GM21576 (cell line): ENCODE results near the gene NCAM1.

Experiments used
- ATAC-seq: cut with Tn5 transposase; IDR thresholded peaks from one replicate; pipeline ENCODE4 v1.9.1; 2021; ENCODE audit warnings: mild to moderate bottlenecking, moderate library complexity; ENCODE audit not compliant: unreplicated experiment

The NCAM1 gene

DNA sequence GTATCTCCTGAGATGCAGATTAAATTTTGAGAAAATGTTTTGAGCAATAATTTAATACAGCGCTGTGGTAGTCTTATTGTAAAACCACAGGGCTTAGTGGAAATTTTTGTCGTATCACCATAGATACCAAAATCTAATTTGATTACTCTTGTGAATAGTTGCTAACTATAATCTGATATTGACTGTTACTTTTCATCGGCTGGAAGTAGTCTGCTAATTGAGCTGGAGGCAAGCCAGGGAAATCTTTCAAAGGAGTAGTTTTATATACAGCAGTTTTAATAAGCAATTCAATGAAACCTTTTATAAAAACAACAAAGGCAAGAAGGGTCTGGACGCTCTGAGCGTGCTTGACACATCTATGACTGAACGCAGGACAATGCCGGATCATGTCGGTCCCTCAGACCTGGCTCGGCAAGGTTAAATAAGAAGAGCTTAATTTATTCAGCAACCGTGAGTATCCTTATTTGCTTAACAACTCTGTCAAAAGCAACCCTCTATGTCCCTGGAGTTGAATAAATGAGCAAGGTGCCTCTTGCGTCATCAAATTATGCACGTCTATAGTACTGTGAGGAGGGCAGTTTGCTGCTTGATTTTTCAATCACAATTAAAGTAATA lies 121.2 kb downstream of the NCAM1 start:
- ATAC-seq: no peak

DNA sequence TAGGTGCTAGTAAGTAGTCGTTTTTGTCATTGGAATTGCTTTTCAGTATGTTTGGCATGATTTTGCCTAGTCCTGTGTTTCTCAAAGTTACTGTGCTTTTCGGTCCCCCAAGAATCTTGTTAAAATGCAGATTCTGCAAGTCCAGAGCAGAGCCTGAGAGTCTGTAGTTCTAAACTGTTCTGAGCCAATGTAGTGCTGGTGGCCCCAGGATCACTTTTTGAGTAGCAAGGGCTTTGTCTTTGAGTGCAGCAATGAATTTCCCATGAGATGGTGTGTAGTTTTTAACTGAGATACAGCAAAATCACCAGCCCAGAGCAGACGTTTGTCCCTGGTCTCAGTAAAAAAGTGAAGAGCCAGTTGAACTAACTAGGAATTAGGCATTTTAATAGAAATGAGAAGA lies 122.4 kb downstream of the NCAM1 start:
- no peak for ATAC-seq

DNA sequence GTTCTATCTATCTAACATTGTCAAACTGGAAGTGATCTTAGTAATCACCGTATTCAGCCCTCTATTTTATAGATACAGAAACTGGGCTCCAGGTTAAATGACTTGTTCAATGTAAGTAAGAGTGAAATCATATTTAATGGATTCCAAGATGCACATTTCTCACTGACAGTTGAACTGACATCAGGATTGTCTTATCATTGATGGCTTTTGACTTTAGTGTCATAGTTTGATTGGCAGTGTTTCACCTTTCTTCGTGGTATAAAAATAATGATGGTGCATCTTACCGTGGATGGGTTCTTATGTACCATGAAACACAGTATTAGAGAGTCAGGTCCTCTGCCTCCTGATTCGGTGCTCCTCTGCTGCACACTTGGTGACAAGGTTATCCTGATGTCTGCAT lies 123.1 kb downstream of the NCAM1 start:
- no peak for ATAC-seq

DNA sequence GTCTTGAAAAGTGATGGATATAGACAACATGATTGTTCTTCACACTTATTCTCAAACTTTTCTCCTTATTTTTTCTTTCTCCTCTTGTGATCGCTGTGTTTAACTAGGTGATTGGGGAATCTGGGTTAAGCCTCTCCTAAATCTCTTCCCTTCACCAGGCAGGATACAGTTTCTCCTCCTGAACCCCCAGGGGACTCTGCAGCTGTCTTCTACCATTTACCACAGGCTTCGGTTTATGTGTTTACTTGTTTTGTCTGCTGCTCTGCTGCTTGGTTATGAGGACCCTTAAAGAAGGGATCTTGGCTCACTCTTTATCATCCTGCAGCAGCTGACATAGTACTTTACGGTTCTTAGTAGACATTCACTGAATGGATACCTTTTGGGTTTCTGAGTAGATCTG lies 124.2 kb downstream of the NCAM1 start:
- ATAC-seq: no peak

DNA sequence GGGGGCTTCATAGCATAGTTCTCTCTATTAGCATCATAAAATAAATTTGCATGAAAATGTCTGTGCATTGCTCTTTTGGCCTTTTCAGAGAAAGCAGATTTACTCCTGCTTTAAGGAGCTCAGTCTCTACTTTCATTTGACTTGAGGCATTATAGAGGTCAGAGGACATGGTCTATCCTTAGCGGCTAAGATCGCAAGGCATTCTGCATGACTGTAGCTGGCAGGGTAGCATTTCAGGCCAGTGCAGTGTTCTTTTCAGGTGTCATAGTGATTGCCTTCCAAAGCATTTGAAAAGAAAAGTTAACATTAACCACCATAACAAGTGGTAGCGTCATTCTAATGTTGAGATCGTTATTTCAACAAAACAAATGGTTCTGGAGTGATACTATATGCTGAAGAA lies 126.5 kb downstream of the NCAM1 start:
- no peak for ATAC-seq

DNA sequence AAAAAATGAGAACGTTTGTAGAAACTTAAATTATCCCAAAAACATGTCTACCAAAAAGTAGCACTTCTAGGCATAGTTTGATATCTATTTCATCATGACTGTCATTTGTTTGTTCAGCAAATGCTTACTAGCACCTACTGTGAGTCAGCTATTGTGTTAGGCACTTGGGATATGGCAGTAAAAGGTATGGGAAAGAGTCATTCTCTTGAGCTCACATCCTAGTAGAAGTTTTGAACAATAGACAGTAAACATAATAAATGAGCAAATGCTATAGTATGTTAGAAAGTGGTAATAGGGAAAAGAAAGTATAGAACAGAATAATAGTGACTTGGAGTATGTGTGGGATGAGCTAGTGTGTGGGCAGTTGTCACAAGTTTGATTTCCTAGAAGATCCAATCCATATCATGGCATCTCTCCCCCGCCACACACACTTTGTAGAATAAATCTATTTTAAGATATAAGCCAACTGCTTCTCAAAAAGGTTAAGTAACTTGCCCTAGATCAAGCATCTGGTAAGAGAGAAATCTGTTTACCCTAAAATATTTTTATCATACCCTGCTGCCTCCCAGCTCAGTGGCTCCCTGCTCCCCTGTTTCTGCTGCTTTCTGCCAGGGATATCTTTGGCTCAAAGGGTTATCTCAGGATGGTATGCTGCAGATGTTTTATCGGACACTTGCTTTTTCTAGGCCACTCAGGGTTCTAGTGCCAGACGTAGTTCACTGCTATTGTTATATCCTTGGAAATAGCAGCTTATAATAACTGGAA lies 129.7 kb downstream of the NCAM1 start:
- ATAC-seq: no peak

DNA sequence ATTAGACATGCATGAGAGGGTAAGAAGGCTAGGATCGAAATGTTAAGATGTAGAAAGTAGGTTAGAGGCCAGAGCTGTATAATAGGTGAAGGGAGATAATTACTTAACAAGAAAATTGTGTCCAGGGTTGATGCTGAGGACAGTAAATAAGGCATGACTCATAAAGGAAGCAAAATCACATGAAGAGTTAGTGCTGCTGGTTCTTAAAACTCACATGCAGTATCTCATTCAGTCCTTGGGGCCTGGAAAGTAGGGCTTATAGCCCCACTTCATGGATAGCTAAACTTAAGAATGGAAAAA lies 130.2 kb downstream of the NCAM1 start:
- no peak for ATAC-seq

DNA sequence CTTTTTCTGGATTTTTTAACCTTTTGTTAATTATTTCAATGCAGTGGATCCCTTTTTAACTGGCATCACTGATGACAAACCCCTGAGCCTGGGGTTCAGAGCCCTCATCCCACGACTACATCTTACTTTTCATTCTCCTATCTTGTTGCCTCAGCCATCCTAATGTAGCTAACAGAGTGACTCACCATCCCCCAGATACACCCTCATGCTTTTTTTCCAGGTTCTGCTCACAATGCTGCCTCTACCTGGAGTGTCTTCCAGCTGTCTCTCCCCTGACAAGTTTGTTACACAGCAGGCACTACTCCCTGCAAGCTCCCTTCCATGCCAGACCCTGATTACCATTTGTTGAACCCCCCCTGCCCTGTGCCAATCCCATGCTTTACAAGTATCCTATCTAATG lies 135.4 kb downstream of the NCAM1 start:
- no peak for ATAC-seq

DNA sequence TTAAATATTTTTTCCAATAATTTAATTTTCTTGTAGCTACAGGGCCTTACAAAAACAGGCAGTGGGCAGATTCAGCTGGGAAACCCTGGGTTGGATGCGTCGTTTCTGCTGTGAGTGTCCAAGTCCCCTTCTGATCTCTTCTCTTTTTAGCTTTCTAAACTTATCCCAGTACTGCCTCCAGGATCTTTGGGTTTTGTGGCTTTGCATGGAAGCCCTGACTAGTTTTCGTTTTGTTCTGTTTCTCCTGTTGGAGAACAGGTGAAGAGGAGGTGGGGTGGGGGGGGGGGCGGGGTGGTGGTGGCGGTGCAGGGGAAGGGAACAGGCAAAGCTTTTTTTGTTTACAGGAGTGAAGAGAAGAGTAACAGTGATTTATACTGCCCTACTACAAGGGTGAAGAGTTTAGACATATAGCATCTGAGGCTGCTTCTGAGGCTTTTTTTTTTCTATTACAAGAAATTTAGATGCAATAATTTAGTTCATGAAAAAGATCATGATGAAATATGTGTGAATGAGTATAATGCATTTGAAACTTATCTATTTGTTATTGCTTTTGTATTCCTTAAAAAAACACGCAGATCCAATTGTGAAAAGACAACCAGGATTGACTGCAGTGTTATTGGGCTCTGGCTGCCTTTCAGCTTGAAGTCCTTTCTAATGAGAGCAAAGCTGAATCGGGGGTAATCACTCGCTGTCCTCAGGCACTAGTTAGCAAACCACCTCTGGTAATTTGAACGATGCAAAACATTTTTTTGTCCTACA lies 142.9 kb downstream of the NCAM1 start:
- ATAC-seq: no peak

DNA sequence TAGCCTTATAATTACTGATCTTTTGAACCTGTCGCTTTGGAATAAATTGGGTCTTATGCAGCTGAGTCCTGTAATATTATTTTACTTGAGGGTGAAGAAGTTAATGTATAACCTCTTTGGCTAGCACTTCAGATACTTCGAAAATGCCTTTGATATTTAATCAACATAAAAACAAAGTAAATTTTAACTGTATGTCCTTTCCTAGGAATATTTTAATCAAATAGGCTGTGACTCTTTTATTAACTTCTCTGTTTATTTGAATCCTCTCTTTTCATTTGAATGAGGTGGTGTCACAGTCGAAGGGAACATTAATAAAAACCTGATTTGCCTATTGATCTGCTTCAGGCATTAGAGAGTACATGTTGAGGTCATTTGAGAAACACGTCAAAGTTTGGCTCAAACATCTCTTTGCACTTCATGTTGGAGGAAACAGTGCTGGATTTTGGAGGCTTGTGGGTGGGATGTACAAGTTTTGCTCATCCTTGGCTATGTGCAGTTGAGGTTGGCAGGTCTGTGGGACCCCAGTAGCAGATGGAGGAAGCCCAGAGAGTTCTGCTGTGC lies 143.6 kb downstream of the NCAM1 start:
- no peak for ATAC-seq

DNA sequence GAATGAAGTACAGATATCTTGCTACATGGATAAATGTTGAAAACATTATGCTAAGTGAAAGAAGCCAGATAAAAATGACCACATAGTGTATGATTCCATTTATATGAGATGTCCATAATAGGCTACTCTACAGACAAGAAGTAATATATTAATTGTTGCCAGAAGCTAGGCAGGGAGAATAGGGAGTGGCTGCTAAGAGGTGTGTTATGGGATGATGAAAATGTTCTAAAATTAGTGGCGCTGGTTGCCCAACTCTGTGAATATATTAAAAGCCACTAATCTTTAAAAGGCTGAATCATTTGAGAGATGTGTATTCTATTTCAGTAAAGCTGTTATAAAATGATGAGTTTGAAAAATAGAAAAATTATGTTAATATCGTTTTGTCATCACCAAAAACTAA lies 144.4 kb downstream of the NCAM1 start:
- no peak for ATAC-seq

DNA sequence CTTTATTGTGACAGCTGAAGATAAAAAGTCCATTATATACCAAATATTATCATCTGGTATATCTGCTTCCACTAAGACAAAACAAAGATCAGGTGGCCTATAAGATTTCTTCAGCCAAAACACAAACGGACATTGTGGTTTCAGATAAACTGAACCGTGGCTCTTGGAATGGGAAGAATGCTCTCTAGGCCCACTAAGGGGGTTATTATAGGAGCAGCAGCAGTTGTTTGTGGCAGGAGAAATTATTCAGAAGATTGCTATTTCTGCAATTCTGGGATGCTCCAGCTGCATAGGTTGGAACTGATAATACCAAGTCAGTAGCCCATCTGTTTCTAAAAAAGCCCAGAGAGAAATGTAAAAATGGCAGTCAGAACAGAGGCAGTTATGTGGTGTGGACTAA lies 145.3 kb downstream of the NCAM1 start:
- ATAC-seq: no peak

DNA sequence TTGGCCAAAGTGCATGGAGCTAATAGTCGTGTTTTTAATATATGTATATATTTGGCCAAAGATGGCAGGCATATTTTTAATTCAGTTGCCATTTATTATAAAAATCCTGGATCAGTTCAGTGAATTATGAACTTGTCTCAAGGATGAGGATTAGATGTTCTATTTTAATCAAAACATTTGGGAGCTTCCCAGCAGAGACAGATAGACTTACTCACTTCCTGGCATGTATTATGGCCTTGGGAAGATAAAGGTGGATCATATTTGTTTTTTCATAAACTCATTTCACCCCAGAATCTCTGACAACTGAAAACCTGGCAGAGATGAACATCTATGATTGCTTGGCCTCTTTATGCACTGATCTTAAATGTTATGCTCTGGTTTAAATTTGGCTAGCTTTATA lies 148.8 kb downstream of the NCAM1 start:
- ATAC-seq: no peak

DNA sequence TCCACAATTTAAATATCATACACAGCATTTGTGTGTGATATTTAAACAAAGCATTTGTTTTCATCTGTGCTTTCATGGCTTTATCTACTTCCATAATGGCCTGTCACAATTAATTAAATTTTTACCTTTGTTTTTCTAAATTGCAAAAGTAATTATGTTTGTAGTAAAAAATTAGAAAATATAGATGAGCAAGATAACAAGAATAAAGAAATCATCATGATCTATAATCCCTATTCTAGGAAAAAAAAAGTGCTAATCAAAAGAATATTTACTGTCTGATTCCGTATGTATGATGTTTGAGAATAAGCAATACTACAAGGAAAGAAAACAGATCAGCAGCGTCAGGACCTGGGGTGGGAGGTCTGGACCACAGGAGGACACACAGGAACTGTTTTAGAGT lies 149.9 kb downstream of the NCAM1 start:
- no peak for ATAC-seq

DNA sequence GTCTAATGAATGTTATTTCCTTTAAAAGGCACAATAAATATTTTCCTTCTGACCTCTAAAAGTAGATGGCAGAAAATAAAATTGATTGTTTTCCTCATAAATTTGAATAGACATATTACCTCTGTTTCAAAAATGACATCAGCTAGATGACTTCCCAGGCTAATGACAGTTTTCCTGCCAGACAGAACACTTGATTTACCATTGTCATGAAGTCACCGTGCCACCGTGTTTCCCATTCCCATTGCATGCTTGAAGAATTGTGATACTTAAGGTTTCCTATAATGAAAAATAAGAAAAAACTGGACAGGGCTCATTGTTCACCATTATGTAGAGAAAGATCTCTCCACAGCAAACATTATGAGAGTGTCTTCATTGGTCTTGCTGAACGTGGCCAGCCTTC lies 151.1 kb downstream of the NCAM1 start:
- ATAC-seq: no peak

DNA sequence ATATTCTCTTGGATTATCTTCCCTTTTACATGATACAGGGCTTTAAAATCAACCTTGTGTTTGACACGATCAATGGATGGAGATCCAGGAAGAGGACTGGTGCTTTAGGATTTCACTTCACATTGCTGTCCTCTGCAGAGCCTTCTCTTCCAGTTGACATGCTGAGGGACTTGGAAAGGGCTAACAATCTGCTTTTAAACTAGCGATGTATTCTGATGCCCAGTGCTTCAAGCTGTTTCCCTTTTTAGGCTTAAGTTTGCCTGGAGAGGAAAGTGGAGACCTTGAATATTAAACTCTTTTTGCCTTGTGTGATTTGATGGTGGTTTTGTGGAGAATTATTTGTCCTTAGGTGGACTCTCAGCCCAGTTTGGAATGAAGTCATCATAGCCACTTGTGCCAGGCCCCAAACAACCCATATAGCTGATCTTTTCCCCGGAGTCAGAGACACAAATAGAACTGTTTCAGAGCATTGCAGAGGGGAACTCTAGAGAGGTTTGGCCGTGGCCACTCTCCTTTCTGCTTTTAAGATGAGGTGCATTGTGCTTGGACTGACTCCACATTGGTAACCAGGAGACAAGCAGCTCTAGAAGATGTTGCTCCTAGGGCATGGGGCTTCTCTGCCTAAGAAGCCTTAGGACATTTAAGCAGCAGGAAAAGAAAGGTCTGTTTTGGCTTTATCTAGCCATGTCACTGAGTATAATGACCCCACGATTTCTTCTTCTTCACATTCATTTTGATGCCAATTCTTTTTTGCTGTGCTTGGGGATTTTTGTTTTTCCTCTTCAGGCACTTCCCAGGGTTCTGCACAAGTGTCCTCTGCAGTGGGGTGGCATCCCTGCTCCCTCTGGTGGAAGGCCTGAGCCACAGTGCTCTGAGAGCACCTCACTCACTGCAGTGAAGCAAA lies 152.8 kb downstream of the NCAM1 start:
- no peak for ATAC-seq

DNA sequence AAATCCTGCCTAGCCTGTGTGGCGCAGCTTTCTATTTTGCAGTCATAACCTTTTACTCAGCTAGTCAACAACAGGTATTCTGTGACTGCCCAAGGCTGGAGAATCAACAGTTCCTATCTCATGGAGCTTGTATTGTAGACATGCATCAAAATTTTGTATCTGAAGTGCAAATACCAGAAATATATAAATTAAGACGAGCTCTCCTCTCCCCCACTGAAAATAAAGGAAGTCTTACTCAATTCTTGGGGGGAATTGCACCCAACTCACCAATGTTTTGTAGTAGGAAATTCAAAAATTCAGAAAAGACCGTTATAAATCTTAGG lies 153.4 kb downstream of the NCAM1 start:
- no peak for ATAC-seq

DNA sequence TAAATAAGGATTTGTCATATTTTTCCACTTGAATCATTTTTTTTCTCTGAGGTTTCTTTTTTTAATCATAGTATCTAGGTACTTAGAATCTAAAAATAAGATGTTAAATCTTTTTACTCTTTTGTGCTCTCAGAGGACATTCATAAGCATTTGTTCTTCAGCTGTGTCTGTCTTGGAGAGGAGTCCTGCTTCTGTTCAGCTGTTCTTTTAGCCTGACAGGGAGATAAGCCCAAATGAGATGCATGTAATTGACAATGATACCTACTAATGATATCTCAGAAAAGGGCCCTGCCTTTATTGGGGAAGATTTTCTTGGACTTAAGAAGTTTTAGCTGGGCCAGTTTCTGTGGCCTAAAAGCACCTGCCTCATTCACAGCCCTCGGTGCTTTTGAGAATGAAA lies 156.9 kb downstream of the NCAM1 start:
- no peak for ATAC-seq

DNA sequence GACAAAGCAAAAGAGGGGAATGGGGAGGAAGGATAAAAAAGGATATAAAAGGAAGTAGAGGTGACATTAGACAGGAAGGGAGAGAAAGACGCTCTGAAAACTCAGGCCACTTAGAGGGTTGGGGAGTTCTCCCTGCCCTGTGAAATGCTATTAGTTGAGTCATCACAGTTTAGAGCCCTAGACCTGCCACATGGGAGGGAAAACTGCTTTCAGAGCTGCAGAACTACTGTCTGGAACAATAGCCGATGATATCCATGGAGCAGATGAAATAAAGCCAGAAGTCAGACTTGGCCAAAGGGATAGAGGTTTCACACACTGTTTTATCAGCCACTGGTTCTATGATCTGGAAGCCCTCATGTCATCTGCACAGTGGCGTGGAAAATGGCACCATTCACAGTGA lies 157.9 kb downstream of the NCAM1 start:
- ATAC-seq: no peak

DNA sequence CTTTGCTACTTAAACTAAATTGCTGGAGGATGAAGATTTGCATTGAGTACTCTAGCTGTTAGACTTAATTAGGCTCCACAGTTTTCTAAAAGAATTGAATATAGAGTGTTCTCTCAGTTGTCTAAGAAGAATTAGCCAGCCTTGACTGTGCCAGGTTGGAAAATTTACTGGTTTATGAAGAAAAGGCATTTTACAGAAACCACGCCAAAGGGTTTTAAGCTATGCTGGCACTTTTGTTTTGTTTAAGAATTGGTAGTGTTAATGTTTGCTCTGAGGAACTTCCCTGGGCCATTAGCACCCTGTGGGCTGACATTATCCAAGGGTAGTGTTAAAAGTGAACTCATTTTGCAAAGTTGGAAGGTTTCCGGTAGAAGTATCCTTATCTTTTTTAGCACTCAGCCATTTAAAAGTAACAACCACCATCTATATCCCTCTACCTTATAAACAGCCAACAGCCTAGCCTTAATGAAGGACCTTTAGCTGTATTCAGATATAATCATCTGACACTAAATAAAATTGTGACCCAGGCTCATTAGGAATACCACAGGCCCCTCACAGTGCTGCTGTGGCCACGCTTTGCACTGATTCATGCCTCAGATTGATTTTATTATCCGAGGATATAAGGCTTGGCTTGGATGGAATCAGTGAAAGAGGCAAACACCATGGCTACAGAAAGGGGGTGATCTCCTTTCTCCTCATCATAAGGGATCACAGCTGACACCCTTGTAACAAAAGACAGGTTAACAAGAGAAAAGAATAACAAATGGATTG lies 158.9 kb downstream of the NCAM1 start:
- ATAC-seq: no peak
